HEK293 (cell line): Measurements from ENCODE around the gene TMEM185B.

Experiments
- CTCF ChIP-seq: fragments of 450-650 bp; formaldehyde crosslinking; IDR thresholded peaks from 2 replicates; pipeline ENCODE4 v1.5.1; 2016; ENCODE audit warnings: missing biosample characterization, missing genetic modification characterization
- TCF7L2 ChIP-seq: IDR thresholded peaks from 2 replicates; pipeline ENCODE4 v1.6.1; 2011; ENCODE audit warnings: low read depth, mild to moderate bottlenecking, inconsistent platforms, low read length, moderate library complexity, borderline replicate concordance
- ZNF10 ChIP-seq: fragments of 450-650 bp; formaldehyde crosslinking; IDR thresholded peaks from 2 replicates; pipeline ENCODE4 v1.5.1; 2017; ENCODE audit warnings: missing biosample characterization, missing genetic modification characterization
- ZNF175 ChIP-seq: fragments of 450-650 bp; formaldehyde crosslinking; IDR thresholded peaks from 2 replicates; pipeline ENCODE4 v1.5.1; 2016; ENCODE audit warnings: missing biosample characterization, missing genetic modification characterization
- ZNF23 ChIP-seq: fragments of 450-650 bp; formaldehyde crosslinking; IDR thresholded peaks from 2 replicates; pipeline ENCODE4 v1.5.1; 2016; ENCODE audit warnings: missing biosample characterization, missing genetic modification characterization, borderline replicate concordance
- ZNF488 ChIP-seq: fragments of 450-650 bp; formaldehyde crosslinking; IDR thresholded peaks from 2 replicates; pipeline ENCODE4 v1.5.1; 2016; ENCODE audit warnings: missing biosample characterization, missing genetic modification characterization
- TF ChIP-seq, protein P1 (sequence below): fragments of 450-650 bp; formaldehyde crosslinking; IDR thresholded peaks from 2 replicates; pipeline ENCODE4 v1.5.1; 2016; ENCODE audit warnings: missing biosample characterization, missing genetic modification characterization

GRCh38 chr2:120233292-120233691 lies 10.1 kb upstream of the TMEM185B start:
- TF ChIP-seq ZNF23 (tag by site-specific recombination) (no peak), ZNF10 (tag by site-specific recombination) (no peak), CTCF (tag by site-specific recombination) (no peak), TCF7L2 (no peak), ZNF175 (no peak), ZNF488 (no peak)
- TF ChIP-seq, protein P1, sequence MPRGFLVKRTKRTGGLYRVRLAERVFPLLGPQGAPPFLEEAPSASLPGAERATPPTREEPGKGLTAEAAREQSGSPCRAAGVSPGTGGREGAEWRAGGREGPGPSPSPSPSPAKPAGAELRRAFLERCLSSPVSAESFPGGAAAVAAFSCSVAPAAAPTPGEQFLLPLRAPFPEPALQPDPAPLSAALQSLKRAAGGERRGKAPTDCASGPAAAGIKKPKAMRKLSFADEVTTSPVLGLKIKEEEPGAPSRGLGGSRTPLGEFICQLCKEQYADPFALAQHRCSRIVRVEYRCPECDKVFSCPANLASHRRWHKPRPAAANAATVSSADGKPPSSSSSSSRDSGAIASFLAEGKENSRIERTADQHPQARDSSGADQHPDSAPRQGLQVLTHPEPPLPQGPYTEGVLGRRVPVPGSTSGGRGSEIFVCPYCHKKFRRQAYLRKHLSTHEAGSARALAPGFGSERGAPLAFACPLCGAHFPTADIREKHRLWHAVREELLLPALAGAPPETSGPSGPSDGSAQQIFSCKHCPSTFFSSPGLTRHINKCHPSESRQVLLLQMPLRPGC = no peak
